Fibroblast of upper back skin (primary cell): ENCODE data around the gene RYR2.
A peak's percentile ranks its signal among the peaks of the same experiment; 100 is the strongest.

ENCODE experiments used
- DNase-seq: peaks from one replicate; pipeline ENCODE4 v3.0.0-alpha.2; 2013

RYR2 gene

GRCh38 chr1:237877631-237878030 is 835.6 kb downstream of the RYR2 start:
- DNase-seq, result peak; percentile 26

DNA sequence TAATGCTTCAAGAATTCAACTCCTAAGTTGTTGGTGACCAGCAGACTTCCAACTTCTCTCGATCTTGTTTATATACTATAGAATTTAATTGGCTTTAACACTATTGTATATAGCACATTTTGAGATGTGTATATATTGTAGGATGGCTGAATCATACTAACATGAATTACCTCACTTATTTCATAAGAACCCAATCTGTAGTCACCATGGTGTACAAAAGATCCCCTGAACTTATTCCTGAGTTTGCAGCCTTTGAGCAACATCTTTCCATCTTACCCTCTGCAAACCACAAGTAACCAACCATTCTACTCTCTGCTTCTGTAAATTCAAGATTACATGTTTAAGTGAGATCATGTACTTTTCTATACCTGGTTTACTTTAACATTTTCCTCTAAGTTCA is 836.4 kb downstream of the RYR2 start:
- no peak for DNase-seq

DNA sequence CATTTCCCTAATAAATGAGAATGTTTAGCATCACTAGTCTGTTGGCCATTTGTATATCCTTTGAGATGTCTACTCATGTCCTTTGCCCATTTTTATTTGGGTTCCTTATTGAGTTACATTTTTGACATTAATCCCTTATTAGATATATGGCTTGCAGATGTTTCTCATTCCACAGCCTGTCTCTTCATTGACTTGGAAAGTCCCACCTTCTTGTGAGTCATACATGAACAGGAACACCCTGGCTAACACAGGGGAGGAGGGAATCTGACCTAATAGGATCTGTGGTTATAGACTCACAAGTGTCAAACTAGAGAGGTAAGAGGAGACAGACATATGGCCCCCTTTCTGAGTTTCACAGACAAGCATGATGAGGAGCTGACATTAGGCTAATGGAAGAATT is 837.2 kb downstream of the RYR2 start:
- DNase-seq, result peak; percentile 88
